Measurements from ENCODE around the gene KIAA0586. TPM values are rescaled to one million over a fixed set of nuclear protein-coding genes. Genes with fewer than 3 reads are reported as not detected.

Gene KIAA0586
- total RNA-seq, 4 donors from 2014 or later: 10.8 to 17.1 (median 13.9) TPM

GRCh38 chr14:58428118-58428683, 682 bp downstream of the KIAA0586 start:
- intact Hi-C loops (cut with DNase I): loop anchor here (10.0 kb wide), 1 partner anchor 183 kb away; the partner anchor contains the start of gene PSMA3
- no peaks in the 10 kb centered on the region for H3K9me3 ChIP-seq
- peak overlapping the region; percentile 93 to 96 (median 94) for H3K4me3 ChIP-seq
- H3K27ac ChIP-seq (replicated peaks in 1 of 4): peak overlapping the region; percentile 90 to 94 (median 92)
- under 1% methylated on average over 10 of the region's 10 CpGs for WGBS
- peaks cover 3 to 30% (median 18%) of the 10 kb centered on the region in 4 donors for H3K36me3 ChIP-seq
- H3K27me3 ChIP-seq: no peaks in the 10 kb centered on the region
- no peak for DNase-seq (ENCODE audit: extremely low spot score)
- H3K4me1 ChIP-seq: peaks cover 27 to 50% (median 32%) of the 10 kb centered on the region in 4 donors
- TF ChIP-seq POLR2A (IDR thresholded peaks at IDR 0.05; ENCODE audit: low read depth) (no peak), POLR2AphosphoS5 (IDR thresholded peaks at IDR 0.05) (no peak), EP300 (IDR thresholded peaks at IDR 0.05) (no peak), CTCF (IDR thresholded peaks at IDR 0.05) (no peak)

- Histone ChIP-seq H3K4me3 (no peak overlapping the region), H3K4me1 (peaks cover 27 to 41% (median 31%) of the 10 kb centered on the region in 4 donors), H3K9me3 (no peaks in the 10 kb centered on the region), H3K36me3 (peaks cover 3 to 45% (median 23%) of the 10 kb centered on the region in 4 donors), H3K27ac (replicated peaks in 1 of 4) (no peak overlapping the region), H3K27me3 (no peaks in the 10 kb centered on the region)
- no peak for DNase-seq (ENCODE audit: extremely low spot score)
- WGBS: 68% methylated on average over 1 of the region's 1 CpG
- no peak for TF ChIP-seq POLR2AphosphoS5 (IDR thresholded peaks at IDR 0.05)
- no peak for TF ChIP-seq POLR2A (IDR thresholded peaks at IDR 0.05; ENCODE audit: low read depth)
- no peak for TF ChIP-seq EP300 (IDR thresholded peaks at IDR 0.05)
- TF ChIP-seq CTCF (IDR thresholded peaks at IDR 0.05): no peak
- intact Hi-C loops (cut with DNase I): no loop called here
Observed at GRCh38 chr14:58430156-58430555, 2.6 kb downstream of the KIAA0586 start.

- Histone ChIP-seq H3K27me3 (no peaks in the 10 kb centered on the region), H3K9me3 (no peaks in the 10 kb centered on the region), H3K4me1 (no peaks in the 10 kb centered on the region), H3K36me3 (peaks cover 8 to 87% (median 62%) of the 10 kb centered on the region in 4 donors), H3K4me3 (no peak overlapping the region), H3K27ac (replicated peaks in 1 of 4) (no peak overlapping the region)
- WGBS: 67% methylated on average over 5 of the region's 5 CpGs
- intact Hi-C loops (cut with DNase I): no loop called here
- TF ChIP-seq CTCF (IDR thresholded peaks at IDR 0.05): no peak
- no peak for TF ChIP-seq POLR2A (IDR thresholded peaks at IDR 0.05; ENCODE audit: low read depth)
- no peak for TF ChIP-seq EP300 (IDR thresholded peaks at IDR 0.05)
- TF ChIP-seq POLR2AphosphoS5 (IDR thresholded peaks at IDR 0.05): no peak
- DNase-seq (ENCODE audit: extremely low spot score): no peak
Observed at GRCh38 chr14:58439476-58439875, 12.0 kb downstream of the KIAA0586 start.

GRCh38 chr14:58444627-58445026, 17.1 kb downstream of the KIAA0586 start:
- Histone ChIP-seq H3K27me3 (no peaks in the 10 kb centered on the region), H3K9me3 (no peaks in the 10 kb centered on the region), H3K4me3 (no peak overlapping the region), H3K4me1 (peaks cover 0 to 3% (median 0%) of the 10 kb centered on the region in 4 donors), H3K36me3 (peaks cover 15 to 89% (median 65%) of the 10 kb centered on the region in 4 donors), H3K27ac (replicated peaks in 1 of 4) (no peak overlapping the region)
- 93% methylated on average over 5 of the region's 5 CpGs for WGBS
- TF ChIP-seq CTCF (IDR thresholded peaks at IDR 0.05): no peak
- no peak for TF ChIP-seq EP300 (IDR thresholded peaks at IDR 0.05)
- TF ChIP-seq POLR2A (IDR thresholded peaks at IDR 0.05; ENCODE audit: low read depth): no peak
- TF ChIP-seq POLR2AphosphoS5 (IDR thresholded peaks at IDR 0.05): no peak
- intact Hi-C loops (cut with DNase I): no loop called here
- no peak for DNase-seq (ENCODE audit: extremely low spot score)
